Myocyte (in vitro differentiated cells): ENCODE measurements around the gene PLXNA4. TPM values are rescaled to one million over a fixed set of nuclear protein-coding genes. Genes with fewer than 3 reads are reported as not detected.

Source experiments
- DNase-seq: peaks from one replicate; pipeline ENCODE4 v3.0.0-alpha.2; 2012; ENCODE audit warnings: low read depth
- total RNA-seq: library from RNA; depleted of rRNA; stranded (reverse); fragments of >200 nt; gene quantifications from 2 replicates; pipeline ENCODE4 v1.2.3, GENCODE V29; 2014

PLXNA4 gene
- total RNA-seq, 1 donor from 2014 or later = 0.05 TPM

DNA sequence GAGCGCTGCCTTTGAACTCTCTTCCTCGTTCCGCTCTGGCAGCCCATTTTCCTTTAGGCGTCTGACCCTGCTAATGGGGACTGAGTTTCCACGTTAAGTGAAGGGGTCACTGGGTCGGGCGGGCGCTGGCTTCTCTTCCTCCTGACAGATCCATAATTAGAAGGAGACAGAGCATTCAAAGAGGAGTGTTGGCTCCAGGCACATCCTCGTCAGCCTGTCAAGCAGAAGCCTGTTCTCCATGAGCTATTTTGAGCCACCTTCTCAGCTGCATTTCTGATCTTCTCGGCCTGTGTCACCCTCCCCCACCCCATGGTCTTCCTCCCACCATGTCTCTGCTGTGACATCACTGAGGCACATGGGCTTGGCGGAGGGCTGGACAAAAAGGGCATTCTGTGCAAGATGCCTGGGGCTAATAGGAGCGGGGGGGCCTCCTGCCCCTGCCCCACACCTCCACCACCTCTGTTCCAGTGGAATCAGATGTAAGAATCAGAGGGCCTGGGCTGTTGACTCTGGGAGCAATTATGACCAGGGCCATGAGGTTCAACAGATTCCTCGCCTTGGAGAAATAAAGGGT, 248.1 kb downstream of the PLXNA4 start:
- no peak for DNase-seq

DNA sequence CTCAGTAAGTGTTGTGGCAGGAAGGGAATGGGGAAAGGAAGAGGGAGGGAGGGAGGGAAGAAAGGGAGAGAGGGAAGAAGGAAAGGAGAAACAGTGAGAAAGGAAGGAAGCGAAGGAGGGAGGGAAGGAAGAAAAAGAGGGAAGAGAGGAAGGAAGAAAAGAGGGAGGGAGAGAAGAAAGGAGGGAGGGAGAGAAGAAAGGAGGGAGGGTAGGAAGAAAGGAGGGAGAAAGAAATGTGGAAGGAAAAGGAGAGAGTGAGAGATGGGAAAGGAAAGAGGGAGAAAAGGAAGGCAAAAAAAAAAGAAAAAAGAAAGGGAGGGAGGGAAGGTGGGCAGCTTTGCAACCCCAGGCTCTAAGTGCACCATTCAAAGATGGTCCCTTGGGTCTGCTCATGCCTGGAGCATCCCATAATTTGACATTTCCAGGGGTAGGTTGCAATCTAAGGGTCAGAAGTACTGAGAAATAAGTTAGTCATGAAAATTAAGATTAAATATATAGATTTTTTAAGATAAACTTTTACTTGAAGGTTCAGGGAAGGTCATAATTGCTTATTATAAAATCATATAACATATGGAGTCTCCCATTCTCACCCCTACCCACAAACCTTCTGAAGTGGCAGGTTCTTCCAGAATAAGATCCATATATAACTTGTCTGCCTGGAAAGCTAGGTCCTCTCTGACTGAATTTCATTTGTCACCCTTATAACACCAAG, 249.2 kb downstream of the PLXNA4 start:
- no peak for DNase-seq

DNA sequence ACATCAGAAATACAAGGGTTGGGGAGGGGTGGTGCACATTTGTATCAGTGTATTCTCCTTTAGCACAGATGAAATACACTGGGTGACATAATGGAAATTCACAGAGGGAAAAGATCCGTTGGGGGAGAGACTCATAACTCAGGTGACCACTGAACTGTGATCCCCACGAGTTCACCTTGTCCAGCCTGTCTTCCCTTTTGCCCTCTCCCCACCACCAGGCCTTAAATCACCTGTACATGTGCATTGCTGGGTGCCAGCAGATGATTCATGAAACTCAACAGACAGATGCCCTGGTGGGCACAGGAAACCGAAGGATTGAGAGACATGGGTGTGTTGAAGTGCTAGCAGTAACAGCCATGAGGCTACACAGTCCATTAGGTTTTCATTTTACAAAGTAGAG, 253.3 kb downstream of the PLXNA4 start:
- DNase-seq = no peak

DNA sequence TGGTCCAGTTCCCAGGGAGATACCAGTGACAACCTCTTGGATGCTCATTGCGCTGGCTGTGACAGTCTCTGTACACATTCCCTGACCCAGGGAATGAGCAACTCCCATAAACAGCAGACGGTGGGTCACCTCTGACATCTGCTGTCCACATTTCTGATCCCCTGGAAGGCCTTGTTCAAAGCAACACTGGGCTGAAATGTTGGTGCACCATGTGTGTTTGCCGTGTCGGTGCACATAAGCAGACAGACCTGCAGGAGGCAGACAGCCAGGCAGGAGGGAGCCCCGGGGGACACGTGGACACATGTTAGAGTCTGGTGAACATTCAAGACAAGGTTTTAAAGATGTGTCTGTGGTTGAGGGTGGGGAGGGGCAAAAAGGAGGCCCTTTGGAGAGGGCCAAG, 254.9 kb downstream of the PLXNA4 start:
- peak; percentile 1 for DNase-seq

DNA sequence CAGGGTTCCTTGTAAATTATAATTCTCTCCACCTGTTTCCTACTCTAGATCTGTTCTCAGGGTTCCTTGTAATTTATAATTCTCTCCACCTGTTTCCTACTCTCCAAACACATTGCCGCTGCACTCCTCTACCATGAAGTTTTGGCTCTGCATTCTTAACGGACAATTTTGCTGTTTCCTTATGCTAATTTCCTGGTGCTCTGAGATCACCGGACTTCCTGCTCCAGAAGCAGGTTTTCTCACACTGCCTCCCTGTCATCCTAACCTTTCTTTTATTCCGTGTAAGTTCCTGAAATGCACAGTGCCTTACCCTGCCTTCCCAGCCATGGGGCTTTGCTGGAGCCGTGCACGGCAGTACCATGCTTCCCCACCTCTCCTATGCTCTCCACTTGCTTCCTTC, 256.8 kb downstream of the PLXNA4 start:
- no peak for DNase-seq

DNA sequence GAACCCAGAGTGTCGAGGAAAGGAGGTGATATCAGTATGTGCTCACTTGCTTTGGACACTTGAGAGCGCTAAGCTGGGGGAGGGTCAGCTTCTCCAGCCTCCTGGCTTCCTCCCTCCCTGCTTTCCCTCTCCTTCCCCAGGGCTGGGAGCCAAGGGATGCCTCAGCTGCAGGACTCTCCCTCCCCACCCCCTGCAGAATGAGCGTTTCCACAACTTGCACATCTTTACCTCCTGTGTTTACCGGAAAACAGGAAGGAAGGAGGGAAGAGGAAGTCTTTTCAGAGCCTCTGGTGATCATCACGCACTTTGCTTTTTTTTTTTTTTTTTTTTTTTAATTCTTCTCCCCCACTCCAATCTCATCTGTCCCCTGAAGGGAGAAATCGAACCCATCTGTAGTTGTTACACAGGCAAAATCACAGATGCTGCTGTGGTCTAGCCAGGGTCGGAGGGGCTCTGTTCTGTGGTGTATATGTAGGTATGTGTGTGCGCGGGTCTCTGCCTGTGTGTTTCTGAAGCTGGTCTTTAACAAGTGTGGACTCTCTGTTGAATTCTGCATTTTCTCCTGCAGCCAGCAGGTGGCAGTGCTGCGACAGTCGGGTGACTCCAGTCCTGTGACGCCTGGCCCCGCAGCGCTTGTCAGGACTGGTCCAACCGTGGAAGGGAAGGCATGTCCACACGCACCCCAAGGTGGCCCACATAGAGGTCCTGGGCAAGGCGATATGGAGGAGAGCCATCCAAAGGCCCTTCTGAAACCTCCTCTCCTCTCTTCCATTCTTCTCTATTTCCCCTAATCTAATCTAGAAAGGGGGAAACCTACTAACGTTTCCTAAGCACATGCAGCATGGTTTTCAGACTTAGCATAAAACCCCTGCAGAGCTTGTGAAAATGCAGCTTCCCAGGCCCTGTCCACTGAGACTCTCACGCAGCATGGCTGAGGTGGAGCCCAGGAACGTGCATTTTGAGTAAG, 257.6 kb downstream of the PLXNA4 start:
- DNase-seq = peak; percentile 85

DNA sequence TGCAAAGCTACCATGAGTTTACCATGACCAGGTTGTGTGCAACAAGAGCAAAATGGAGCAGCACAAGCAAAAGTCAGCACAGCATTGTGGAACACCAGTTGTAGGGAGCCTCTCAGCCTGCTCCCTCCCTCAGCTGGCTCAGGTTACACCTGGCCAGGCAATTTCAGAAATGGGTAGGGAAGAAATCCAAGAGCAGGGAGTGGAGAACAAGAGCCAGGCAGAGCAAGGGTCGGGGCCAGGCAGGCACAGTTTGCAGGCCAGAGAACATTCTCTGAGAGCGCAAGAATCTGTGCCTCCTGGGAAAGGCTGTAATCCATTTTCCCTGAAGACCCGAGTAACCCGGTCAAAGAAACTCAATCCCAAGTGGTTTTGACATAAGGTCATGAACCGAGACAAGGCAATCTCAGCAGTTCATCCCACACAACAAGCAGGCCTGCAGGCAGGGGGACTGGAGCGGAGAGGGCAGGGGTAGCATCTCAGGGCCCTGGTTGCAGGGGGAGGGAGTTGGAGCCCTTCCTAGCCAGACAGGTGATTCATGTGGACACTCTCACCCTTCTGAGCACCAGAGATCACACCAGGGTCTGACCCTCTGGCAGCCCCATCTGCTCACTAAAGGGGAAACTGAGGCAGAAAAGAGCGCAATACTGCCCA, 258.4 kb downstream of the PLXNA4 start:
- no peak for DNase-seq

DNA sequence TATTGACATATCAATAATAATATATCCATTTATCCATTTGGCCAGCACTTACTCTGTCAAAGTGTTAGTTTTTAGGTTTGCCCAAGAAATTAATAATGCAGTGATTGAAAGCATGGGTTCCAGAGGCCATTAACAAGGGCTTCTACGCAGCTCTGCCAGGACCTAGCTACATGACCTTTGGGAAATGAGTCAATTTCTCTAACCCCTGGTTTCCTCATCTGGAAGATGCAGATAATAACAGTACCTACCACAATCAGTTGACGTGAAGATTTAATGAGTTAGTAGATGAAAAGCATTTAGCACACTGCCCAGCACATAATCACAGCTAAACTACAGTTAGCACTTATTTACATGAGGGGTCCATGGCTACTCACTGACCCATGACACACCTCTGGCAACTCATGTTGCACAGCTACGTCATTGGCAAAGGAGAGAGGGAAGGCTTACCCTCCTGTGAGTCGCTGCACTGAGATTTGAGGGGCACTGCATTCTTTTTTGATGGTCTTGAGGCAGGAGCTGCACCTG, 263.7 kb downstream of the PLXNA4 start:
- DNase-seq = no peak

DNA sequence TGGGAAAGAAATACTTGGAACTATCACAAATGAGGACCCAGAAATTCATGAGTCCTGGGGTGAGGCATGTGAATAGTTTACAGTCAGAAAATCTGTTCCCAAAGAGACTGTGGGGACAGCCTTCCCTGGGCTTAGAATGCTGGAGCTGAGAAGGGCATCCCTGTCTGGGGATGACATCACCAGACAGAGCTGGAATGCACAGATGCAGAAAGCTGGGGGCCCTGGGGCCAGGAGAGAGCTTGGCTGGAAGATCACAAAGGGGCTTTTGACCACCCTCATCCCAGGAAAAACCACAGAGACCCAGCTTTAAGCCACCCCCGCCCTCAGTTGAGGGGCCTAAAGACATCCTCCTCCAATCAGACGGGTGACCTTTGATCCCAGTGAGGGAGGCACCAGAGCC, 264.5 kb downstream of the PLXNA4 start:
- DNase-seq = no peak

DNA sequence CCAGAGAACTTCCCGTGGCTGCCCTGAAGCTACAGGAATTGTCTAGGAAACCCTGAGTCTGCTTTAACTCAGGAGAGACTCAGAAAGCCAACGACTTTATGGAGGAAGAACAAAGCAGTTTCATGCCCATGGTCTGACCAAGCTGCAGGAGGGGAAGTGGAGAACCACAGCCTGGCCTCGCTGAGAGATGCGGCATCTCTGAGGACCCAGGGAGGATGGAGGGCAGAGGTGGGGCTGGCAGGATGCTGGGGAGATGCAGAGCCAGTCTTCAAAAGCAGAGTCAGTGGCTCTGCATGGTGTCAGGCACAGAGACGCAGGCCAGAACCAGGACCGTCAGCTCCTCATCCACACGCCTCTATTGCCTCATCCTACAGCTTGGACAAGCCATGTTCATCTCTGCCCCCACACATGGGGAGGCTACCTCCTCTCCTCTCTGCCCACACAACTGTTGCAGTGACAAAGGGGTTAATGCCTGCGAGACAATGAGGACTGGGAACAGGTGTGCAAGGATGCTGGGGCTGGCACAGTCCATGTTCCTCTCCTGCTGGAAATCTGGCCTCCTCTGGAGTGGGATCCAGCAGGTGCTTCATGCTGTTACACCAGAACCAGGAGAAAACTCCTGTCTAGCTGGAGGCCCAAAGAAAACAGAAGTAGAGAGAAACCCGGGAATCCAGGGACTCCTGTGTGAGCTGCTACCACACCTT, 267.0 kb downstream of the PLXNA4 start:
- DNase-seq = no peak

DNA sequence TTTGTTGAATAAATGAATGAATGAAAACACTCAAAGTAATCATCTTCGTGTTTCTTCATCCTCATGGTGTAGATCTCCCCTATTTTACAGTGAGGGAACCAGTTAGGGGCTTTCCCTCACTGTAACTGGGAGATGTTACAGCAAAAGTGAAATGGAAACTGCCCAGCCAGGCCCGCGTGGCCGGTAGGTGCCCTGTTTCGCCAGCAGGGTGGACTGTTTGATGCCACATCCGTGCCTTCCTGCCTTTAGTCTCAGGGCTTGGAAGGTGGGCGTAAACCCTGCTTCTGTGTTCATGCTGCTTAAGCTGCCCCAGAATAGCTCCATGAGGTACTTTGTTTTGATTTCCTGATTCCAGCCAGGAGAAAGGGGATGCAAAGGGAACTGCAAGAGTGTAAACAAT, 268.8 kb downstream of the PLXNA4 start:
- no peak for DNase-seq

DNA sequence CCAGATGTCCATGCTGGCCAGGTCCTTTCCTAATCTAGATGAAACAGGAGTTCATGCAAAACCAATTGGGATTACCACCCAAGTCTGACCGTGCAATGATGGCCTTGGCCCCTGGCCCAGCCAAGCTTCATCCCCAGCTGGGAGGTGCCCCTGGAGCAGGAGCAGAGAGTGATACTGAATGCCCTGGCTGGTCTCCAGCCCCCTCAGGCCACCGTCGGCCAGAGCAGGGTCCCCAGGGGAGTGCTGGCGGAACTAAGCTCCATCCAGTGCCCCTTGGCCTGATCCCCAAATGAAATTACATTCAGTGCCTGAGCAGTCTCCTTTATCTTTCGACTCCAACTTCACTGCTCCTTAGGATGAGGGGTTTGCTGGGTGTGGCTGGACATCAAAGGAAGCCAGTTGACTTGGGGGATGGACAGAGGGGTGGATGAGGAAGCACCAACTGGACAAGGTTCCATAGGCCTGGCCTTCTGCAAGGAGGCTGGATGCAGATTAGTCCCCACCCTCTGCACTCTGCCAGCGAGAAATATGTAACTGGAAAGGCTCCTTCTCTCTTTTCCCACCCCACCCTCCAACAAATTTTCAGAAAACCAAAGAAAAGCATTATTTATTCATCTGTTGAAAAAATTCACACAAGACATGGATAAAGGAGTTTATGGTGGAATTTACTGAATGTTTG, 275.5 kb downstream of the PLXNA4 start:
- no peak for DNase-seq

DNA sequence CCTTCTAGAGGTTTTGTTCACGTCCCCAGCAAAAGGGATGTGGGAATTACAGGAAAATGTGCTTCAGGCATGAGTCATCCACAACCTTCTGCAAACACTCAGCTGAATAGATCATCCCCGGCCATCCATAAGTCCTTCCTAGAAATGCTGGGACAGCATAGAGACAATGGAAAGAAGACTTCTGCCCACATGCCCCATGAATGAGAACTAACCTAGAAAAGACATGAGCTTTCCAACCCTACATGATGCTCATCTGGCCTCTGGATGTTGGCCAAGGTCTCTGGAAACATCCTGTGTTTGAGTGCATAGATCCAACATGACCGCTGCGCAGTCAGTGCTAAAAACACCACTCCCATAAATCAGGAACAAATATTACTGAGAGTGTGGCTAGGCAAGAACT, 277.5 kb downstream of the PLXNA4 start:
- DNase-seq = no peak

DNA sequence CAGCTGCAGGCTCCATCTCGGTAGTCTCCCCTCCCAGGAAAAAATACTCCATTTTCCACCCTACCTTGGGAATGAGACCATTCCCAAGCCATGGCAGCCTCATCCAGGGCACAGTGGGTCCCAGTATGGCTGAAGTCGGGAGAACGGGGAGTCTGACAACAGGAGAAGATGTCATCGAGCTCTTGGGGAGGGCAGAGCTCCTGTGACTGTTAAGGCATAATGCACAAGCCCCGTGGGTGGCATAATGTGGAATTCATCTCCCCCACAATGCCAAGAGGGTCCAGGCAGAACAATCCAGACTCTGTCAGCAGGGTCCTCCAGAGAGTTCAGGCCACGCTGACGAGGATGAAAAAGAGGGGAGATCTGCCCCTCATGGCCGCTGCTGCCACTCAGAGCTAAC, 279.4 kb downstream of the PLXNA4 start:
- DNase-seq = no peak

DNA sequence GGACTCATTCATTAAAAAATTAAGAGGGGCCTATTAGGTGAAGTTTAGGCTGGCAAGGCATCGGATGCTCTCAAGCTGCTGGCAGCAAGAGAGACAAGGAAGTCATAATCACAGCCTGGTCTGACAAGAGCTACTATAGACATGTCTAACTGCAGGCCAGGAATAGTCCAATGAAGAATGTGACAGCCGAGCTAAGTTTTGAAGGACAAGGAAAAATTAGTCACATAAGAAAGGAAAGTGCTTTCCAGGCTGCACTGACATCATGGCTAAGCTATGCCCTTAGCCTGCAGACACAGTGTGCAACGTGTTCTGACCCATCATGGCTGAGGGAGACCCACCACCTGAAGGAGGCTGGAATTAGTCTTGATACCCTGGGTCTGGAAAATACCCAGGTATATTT, 281.1 kb downstream of the PLXNA4 start:
- DNase-seq = no peak

DNA sequence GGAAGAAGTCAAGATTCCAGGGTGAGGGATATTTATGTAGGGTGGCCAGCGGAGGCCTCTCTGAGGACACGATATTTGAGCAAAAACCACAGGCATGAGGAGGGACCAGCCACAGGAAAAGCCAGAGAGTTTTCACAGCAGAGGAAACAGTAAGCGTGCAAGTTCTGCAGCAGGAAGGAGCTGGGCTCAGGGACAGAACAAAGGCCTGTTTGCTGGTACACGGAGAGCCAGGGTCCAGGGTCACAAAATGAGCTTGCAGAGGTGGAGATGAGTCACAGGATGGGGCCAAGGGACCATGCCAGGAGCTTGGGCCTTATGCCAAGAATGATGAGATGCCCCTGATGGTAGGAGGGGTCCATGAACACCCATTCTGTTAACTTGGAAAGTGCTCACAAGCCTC, 283.5 kb downstream of the PLXNA4 start:
- DNase-seq = no peak

DNA sequence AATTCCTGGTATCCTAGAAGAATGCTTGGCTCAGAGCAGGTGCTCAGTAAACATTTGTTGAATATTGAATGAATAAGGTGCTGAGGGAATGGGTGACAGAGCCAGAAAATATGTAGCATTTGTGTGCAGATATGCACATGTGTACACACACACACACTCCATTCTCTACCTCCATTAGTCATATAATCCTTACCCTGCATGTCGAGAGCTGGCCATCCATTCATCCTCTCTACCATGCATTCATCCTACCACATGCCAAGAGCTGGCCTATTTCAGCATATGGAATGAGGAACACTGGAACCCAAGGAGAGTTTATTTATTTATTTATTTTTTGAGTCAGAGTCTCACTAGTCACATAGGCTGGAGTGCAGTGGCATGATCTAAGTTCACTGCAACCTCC, 284.8 kb downstream of the PLXNA4 start:
- no peak for DNase-seq

DNA sequence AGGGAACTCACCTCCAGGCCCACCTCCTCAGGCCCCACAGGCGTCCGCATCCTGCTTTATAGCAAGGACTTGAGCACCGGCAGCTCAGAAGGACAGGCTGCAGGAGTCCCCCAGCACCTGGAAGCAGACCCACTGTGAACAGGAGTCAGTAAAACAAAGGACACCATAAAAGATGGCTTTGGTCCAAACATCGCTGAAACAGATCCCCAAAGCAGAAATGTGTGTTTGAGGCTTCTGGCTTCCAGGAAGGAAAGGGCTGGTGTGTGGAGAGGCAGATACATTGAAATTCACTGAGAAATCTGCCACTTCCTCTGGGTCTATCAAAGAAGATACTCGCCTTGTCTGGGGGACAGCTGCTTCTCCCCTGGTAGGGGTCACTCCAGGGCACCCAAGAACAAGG, 286.2 kb downstream of the PLXNA4 start:
- no peak for DNase-seq

DNA sequence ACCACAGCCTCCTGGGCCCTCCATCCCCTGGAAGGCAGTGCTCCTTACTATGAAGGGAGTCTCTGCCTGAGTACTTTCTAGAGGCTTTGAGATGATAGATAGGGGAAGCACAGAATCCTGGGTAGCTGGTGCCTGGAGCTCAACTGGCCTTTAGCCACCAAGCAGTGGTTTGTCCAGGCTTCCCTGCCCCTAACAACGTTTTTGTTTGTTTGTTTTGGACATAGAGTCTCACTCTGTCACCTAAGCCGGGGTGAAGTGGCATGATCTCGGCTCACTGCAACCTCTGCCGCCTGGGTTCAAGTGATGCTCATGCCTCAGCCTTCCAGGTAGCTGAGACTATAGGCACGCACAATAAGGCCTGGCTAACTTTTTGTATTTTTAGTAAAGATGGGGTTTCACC, 289.4 kb downstream of the PLXNA4 start:
- DNase-seq = no peak

DNA sequence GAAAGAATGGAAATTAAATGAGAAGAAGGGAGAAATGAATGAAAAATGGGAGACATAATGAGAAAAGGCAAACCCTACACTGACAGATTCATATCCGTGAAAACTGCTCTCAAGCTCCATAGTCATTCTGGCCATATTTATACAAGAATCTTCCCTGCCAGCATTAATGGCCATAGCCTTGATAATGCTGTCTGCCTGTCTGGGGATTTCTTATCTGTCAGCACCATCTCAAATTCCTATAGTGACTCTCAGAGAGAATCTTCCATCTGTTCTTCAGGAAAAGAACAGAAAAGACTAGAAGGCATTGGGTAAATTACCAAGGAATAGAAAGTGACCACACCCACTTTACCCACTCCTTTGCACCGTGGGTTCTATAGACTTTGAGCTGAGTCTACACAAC, 295.9 kb downstream of the PLXNA4 start:
- no peak for DNase-seq
